Measurements from ENCODE around the gene PARVA.

DNA sequence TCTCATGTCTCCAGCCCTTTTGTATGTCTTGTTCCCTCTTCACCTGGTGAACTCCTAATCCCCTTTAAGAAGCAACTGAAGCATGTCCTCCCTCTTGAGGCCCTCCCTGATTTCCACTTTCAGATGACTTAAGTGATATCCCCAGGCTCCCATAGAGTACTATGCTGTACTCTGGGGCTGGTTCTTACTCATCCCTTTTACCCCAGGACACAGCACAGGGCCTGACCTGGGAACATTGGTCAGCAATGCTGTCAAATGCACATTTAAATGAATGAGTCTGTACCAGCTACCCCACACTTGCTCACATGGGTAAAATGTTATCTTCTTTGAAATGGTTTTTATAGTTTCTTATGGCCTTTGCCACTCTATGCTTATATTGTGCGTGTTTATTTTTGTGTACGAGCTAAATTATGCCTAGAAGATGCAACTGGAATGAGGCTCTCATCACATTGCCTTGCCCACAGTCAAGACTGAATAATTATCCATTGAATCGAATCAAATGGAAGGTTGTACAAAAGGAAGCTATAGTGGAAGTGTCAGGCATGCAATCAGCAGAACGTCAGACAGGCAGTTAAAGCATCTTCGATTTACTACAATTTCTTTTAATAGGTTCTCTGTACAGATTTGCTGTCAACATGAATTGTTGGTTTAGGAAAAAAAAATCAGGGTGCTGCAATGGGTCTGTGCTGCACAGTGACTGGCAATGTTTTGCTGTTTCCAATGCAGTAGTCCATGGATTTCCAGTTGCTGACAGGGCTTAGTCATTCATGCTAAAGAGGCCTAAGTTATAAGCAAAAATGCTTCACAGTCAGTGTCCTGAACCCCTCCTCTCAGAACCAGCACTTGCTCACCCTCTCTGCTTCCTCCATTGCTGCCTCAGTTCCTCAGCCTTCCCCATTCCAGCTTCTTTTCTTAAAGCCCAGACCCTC is 79.5 kb downstream of the PARVA start:
- TF ChIP-seq, protein P1, sequence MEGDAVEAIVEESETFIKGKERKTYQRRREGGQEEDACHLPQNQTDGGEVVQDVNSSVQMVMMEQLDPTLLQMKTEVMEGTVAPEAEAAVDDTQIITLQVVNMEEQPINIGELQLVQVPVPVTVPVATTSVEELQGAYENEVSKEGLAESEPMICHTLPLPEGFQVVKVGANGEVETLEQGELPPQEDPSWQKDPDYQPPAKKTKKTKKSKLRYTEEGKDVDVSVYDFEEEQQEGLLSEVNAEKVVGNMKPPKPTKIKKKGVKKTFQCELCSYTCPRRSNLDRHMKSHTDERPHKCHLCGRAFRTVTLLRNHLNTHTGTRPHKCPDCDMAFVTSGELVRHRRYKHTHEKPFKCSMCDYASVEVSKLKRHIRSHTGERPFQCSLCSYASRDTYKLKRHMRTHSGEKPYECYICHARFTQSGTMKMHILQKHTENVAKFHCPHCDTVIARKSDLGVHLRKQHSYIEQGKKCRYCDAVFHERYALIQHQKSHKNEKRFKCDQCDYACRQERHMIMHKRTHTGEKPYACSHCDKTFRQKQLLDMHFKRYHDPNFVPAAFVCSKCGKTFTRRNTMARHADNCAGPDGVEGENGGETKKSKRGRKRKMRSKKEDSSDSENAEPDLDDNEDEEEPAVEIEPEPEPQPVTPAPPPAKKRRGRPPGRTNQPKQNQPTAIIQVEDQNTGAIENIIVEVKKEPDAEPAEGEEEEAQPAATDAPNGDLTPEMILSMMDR (IDR thresholded peaks at IDR 0.05): no peak
- TF ChIP-seq POLR2A (IDR thresholded peaks at IDR 0.05): no peak

All from thyroid gland (tissue), 4 donors.